ENCODE results near the gene B3GNT9. TPM values are rescaled to one million over a fixed set of nuclear protein-coding genes. Genes with fewer than 3 reads are reported as not detected.

B3GNT9 gene, protein sequence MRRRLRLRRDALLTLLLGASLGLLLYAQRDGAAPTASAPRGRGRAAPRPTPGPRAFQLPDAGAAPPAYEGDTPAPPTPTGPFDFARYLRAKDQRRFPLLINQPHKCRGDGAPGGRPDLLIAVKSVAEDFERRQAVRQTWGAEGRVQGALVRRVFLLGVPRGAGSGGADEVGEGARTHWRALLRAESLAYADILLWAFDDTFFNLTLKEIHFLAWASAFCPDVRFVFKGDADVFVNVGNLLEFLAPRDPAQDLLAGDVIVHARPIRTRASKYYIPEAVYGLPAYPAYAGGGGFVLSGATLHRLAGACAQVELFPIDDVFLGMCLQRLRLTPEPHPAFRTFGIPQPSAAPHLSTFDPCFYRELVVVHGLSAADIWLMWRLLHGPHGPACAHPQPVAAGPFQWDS
- 1.6 and 4.0 TPM in 2 replicates for total RNA-seq

DNA sequence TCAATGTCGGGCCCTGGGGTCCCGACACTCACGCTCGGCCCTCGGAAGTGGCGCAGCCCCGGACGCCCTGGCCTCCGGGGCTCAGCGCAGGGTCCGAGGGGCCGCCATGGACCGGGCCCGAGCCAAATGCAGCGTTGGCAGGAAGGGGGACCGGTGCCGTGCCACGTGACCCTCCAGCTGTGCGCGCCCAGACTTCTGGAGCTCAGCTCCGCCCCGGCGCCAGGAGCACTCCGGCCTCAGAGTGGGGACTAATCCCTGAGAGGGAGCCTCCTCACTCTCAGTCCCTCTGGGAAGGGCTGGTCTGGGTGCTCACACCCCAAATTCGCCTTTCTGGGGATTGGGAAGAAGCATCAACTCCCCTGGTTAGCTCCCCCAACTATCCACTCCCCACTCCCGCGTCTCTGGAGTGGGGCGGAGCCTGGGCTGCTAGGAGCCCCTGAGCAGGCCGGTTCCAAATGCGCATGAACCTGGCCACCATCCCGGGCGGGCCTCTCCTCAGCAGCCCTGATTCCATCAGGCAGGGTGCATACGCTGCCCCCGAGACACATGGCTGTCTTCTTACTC is at the start of gene B3GNT9:
Gene B3GNT9, minus strand, starts transcription at position 166 of the 564 bp plus-strand sequence. CDS start 513 bp downstream, outside the sequence.

DNA sequence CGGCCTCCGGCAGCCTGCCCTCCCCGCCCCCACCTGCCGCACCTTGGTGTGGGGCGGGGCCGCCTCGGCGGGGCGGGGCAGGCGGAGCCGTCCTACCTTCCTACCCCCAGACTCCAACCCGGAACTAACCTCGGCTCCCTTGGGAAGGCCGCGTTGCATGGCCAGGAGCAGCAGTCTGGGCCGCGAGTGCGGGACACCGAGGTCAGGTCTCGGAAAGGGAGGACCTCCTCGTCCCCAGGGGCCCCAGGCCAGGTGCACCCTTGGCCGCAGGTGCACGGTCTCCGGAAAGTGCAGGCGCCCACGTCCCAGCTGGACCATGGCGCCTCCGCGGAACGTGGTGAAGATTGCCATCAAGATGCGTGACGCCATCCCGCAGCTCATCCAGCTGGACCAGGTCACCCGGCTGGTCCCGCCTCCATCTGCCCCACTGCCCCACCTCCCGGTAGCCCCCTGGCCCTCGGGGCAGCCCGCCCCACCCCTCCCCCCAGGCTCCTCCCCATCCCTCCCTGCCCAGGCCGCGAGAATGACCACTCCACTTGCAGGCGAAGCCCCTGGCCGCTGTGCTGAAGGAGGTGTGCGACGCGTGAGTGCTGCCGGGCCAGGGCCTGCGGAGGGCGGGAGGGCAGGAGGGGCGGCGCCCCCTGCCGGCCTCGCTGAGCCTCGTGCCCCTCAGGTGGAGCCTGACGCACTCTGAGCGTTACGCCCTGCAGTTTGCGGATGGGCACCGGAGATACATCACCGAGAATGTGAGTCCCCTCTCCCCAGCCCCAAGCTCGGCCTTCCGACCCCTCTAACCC is 48.4 kb upstream of the B3GNT9 start, which contains the start of gene ELMO3:
Gene ELMO3, plus strand, starts transcription at position 121 of the 797 bp plus-strand sequence. Its CDS starts 196 bp downstream, at position 317.

DNA sequence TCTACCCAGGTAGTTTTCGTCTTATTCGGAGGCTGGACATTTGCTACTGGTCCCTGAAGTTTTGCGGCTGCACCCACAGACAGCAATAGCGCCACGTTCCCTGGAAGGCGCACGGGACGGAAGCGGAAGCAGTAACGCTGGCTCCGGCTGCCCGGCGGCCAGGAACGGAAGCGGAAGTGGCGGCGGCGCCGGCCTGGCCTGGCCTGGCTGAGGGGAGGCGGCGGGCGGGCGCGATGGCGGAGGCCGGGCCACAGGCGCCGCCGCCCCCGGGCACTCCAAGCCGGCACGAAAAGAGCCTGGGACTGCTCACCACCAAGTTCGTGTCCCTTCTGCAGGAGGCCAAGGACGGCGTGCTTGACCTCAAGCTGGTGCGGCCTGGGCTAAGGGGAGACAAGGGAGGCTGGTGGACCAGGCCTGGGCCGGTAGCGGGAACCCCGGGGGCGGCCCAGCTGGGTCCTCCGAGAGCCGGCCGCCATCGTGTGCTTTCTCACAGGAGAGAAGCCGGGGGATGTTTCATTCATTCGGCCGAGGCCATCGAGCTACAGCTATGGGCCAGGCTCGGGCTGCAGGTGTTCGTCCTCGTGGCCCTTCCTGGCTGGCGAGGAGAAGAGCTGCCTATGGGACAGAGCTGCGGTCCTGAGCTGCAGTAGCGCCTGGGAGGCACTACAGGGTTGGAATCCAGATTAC is 41.3 kb upstream of the B3GNT9 start, which contains the start of gene E2F4:
Gene E2F4, plus strand, starts transcription at position 161 of the 687 bp plus-strand sequence. Its CDS starts 73 bp downstream, at position 234.

DNA sequence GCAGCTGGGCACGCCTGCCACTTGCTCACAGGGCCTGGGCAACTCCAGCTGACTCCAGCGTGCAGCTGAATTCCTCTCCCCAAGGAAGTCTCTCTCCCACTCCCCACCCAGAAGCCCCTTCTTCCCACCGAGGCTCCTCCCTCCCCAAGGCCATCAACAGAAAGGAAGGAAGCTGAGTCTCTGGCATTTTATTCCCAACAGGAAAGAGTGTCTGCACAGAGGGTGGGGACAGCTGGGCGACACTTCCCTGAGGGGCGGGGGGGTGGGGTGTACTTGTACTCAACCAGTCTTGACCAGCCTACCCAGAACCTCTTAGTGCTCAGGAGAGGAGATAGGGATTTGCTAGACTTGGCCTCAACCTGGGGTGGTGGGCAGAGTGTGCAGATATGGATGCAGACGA is 39.2 kb upstream of the B3GNT9 start, which contains the start of gene EXOC3L1:
Gene EXOC3L1, minus strand, starts transcription at position 96 of the 400 bp plus-strand sequence. CDS start 460 bp downstream, outside the sequence.

DNA sequence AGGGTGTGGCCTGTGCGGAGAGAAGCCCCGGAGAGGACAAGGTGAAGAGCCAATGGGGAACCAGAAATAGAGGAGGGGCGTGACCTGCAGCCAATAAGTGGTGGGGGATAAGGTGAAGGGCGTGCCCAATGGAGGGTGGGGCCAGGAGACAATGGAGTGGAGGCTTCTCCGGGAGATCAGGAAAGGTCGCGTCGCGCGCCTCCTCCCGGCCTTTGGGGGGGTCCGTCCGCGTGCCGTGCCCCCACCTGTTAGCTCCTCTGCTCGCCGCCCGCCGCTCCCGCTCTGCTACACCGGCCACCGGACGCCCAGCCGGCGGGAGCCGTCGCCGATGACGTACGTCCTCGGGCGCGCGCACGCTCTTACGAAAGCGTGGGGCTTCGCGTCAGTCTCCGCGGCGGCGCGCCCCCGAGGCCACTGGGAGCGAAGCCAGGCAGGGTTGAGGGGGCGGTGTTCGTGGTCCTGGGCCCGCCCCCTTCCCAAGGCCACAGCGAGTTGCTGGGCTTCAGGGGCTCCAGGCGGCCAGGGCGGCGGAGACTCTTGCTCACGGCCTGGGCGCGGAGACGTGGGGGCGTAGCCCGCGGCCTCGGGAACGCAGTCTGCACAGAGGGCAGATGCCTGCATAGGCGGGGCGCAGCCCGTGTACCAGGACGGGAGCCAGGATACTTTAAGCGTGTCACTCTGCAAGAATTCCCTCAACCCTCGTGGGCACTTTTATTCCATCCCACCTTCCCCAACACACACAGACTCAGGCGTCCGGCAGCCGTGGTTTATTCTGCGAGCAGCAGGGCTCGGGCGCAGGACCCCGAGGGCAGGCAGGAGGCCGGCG is 33.0 kb upstream of the B3GNT9 start, which contains the start of gene MATCAP1:
Gene MATCAP1, minus strand, starts transcription at position 337 of the 826 bp plus-strand sequence. CDS start 3,353 bp downstream, outside the sequence.

DNA sequence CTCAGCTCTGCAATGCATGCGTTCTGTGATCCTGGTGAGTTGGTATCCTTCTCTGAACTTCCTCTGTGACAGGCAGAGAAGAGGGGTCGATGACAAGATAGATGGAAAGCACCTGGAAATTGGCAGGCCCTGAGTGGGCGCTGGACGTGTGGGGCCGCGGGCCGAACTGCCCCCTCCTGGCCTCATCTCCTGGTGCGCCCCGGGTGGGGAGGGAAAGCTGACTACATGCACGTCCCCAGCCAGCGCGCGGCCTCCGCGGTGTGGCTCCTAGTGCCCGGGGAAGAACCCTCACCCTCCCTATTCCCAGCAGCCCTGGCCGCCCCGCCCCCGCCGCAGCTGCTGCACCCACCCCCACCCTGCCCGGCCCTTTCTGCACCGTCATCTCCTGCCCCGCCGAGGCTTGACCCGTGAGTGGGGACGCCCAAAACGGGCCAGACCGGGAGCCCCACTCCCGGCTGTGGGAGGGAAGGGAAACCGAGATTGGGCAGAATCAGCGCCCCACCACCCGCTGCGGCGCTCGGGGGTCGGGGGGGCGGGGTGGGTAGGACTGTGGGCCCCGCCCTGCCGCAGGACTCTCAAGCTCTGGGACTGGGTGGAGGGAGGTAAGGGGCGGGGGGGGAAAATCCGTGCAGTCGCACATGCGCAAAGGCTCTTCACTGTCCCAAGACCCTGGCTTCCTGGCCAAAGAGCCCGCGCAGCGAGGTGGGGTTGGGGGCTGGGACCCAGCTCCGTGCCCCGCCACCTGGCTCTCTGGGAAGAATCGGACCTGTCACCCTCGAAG is 19.6 kb upstream of the B3GNT9 start, which contains the start of gene NOL3:
Gene NOL3, plus strand, starts transcription at position 371 of the 781 bp plus-strand sequence.

DNA sequence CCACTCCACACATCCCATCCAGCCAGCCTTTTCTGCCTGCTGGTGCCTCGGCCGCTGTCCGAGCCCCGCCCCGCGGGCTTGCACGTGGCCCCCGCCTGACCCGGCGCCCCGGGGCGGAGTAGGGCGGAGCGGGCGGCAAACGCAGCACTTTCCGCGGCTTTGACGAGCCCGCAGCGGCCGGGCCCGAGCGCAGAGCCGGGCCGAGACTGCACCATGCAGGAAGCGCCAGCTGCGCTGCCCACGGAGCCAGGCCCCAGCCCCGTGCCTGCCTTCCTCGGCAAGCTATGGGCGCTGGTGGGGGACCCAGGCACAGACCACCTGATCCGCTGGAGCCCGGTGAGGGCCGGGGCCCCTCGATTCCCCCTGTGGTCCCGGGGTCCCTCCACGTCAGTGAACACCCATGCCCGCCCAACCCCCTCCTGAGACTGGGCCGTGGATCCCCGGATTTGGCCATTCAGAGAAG is 13.8 kb upstream of the B3GNT9 start, which contains the start of gene HSF4:
Gene HSF4, plus strand, starts transcription at position 147 of the 463 bp plus-strand sequence. Its CDS starts 67 bp downstream, at position 214.

DNA sequence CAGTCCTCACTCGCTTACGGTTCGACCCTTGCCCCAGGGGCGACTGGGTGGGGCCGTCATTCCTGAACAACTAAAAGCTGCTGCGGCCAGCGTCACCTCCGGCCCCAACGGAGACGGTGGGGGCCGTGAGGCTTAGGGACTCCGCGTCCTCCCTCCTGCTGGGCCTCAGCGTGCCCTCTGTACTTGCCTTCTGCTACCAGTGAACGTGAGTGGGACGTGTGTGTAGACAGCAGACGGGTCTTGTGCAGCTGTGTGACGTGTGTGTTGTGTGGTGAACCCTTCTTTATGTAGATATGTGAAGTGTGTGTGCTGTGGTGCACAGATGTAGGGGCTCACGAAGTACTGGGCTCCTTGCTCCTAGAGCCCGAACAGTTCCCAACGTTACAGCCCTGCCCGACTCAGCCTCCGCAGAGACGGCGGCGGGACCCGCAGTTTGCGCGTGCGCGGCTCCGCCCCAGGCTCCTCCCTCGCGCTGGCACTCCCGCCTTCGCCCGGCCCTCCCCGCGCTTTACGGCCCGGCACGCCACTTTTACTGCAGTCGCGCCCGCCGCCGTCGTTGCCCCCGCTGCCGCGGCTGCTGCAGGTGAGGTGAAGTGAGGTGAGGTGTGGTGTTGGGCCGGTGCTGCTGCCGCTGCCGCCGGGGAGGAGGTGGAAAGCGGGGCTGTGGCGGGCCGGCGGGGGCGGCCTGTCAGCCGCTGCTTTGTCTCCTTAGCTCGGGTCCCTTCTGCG is 41.2 kb downstream of the B3GNT9 start, which contains the start of gene PHAF1:
Gene PHAF1, plus strand, starts transcription at position 535 of the 729 bp plus-strand sequence. CDS start 235 bp downstream, outside the sequence.

Other genes starting within 250 kb of the B3GNT9 start
- gene CDH16, start 232.1 kb downstream of the B3GNT9 start, total RNA-seq, result not detected in 2 replicates
- gene RRAD, start 225.5 kb downstream of the B3GNT9 start, total RNA-seq, result 0.65 and 1.5 TPM in 2 replicates
- gene CIAO2B, start 216.6 kb downstream of the B3GNT9 start, total RNA-seq, result 169 and 285 TPM in 2 replicates
- 12.0 and 17.5 TPM in 2 replicates for gene CES2, start 215.5 kb downstream of the B3GNT9 start, total RNA-seq
- not detected in 2 replicates for gene CES3, start 189.7 kb downstream of the B3GNT9 start, total RNA-seq
- 0.65 and 0.91 TPM in 2 replicates for gene CES4A, start 162.4 kb downstream of the B3GNT9 start, total RNA-seq
- gene CBFB, start 121.8 kb downstream of the B3GNT9 start, total RNA-seq, result 143 and 146 TPM in 2 replicates
- 7.8 and 10.8 TPM in 2 replicates for gene PHAF1, start 41.1 kb downstream of the B3GNT9 start, total RNA-seq
- 22.3 and 23.7 TPM in 2 replicates for gene TRADD, start 8.9 kb upstream of the B3GNT9 start, total RNA-seq
- 2.3 and 5.8 TPM in 2 replicates for gene FBXL8, start 9.0 kb upstream of the B3GNT9 start, total RNA-seq
- 0.32 and 0.61 TPM in 2 replicates for gene HSF4, start 13.7 kb upstream of the B3GNT9 start, total RNA-seq
- gene NOL3, start 19.5 kb upstream of the B3GNT9 start, total RNA-seq, result 7.3 and 12.3 TPM in 2 replicates
- 11.7 and 13.4 TPM in 2 replicates for gene MATCAP1, start 33.0 kb upstream of the B3GNT9 start, total RNA-seq
- gene EXOC3L1, start 39.1 kb upstream of the B3GNT9 start, total RNA-seq, result 8.8 and 29.9 TPM in 2 replicates
- gene E2F4, start 41.2 kb upstream of the B3GNT9 start, total RNA-seq, result 83.8 and 94.1 TPM in 2 replicates
- gene ELMO3, start 48.1 kb upstream of the B3GNT9 start, total RNA-seq, result 1.3 and 1.5 TPM in 2 replicates
- gene TMEM208, start 76.1 kb upstream of the B3GNT9 start, total RNA-seq, result 36.1 and 47.1 TPM in 2 replicates
- 19.3 and 22.7 TPM in 2 replicates for gene FHOD1, start 96.5 kb upstream of the B3GNT9 start, total RNA-seq
- 0.30 and 0.97 TPM in 2 replicates for gene SLC9A5, start 98.0 kb upstream of the B3GNT9 start, total RNA-seq
- 17.5 and 41.0 TPM in 2 replicates for gene PLEKHG4, start 128.5 kb upstream of the B3GNT9 start, total RNA-seq
- gene KCTD19, start 175.7 kb upstream of the B3GNT9 start, total RNA-seq, result 0.61 TPM in 1 of 2 replicates, not detected in the other
- gene LRRC36, start 175.8 kb upstream of the B3GNT9 start, total RNA-seq, result 0.61 and 2.3 TPM in 2 replicates
- gene TPPP3, start 242.5 kb upstream of the B3GNT9 start, total RNA-seq, result 0.15 and 1.9 TPM in 2 replicates

Data from epithelial cell of umbilical artery (primary cell).